Mesangial cell (primary cell): ENCODE results near the gene KCNG3. TPM values are rescaled to one million over a fixed set of nuclear protein-coding genes. Genes with fewer than 3 reads are reported as not detected.

Experiments used
- total RNA-seq: library from RNA; depleted of rRNA; stranded (reverse); fragments of >200 nt; gene quantifications from 2 replicates; pipeline ENCODE4 v1.2.3, GENCODE V29; 2015

The KCNG3 gene, protein sequence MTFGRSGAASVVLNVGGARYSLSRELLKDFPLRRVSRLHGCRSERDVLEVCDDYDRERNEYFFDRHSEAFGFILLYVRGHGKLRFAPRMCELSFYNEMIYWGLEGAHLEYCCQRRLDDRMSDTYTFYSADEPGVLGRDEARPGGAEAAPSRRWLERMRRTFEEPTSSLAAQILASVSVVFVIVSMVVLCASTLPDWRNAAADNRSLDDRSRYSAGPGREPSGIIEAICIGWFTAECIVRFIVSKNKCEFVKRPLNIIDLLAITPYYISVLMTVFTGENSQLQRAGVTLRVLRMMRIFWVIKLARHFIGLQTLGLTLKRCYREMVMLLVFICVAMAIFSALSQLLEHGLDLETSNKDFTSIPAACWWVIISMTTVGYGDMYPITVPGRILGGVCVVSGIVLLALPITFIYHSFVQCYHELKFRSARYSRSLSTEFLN
- total RNA-seq = under 0.01 TPM in 2 replicates

GRCh38 chr2:42493468-42494354 is at the start of gene KCNG3:
Gene KCNG3, minus strand, starts transcription at chr2:42493982. Its CDS starts 481 bp downstream, at chr2:42493501.

Other genes starting within 250 kb of the KCNG3 start
- gene COX7A2L, start 132.8 kb downstream of the KCNG3 start, total RNA-seq = 113 and 115 TPM in 2 replicates
- gene MTA3, start 74.7 kb upstream of the KCNG3 start, total RNA-seq = 17.4 and 29.8 TPM in 2 replicates